ENCODE measurements around the gene KRT73.

GRCh38 chr12:52658196-52658595 lies 39.8 kb upstream of the KRT73 start:
- TF ChIP-seq CTCF (IDR thresholded peaks at IDR 0.05) (no peak), POLR2A (IDR thresholded peaks at IDR 0.05) (no peak)

Data from right lobe of liver (tissue), 4 donors.